Endothelial cell of umbilical vein (primary cell): ENCODE measurements around the gene NOP9. TPM values are rescaled to one million over a fixed set of nuclear protein-coding genes. Genes with fewer than 3 reads are reported as not detected.

ENCODE experiments used
- BruUV-seq: library from RNA; stranded (reverse); fragments of 400-500 nt; replicated peaks from 2 replicates; lab custom pipeline; 2021; lab: Mats Ljungman, UMichigan
- CTCF ChIA-PET: fragments of 300-600, 350-600 bp; sonication (Branson Sonifier 250); formaldehyde crosslinking; loops from one replicate; lab custom pipeline; 2021; ENCODE audit warnings: antibody characterized with exemption, inconsistent platforms; lab: Charles Lee
- POLR2A ChIA-PET: fragments of 300-600, 350-600 bp; sonication (Branson Sonifier 250); formaldehyde crosslinking; loops from one replicate; lab custom pipeline; 2021; ENCODE audit warnings: antibody characterized with exemption, inconsistent platforms; lab: Charles Lee
- DNase-seq: peaks from one replicate; pipeline ENCODE4 v3.0.0-alpha.2; 2011; ENCODE audit warnings: low read depth, low spot score
- FAIRE-seq: peaks from 2 replicates; lab custom pipeline; 2011; peaks lifted over from hg19 to GRCh38; lab: Jason Lieb, UNC
- H2AFZ ChIP-seq: 2 replicates; pipeline ENCODE4 v1.6.0; 2012; ENCODE audit warnings: low read depth, low read length, control low read depth, inconsistent platforms
- H3K27ac ChIP-seq: 2 replicates; pipeline ENCODE4 v1.5.1; 2011; ENCODE audit warnings: low read depth, mild to moderate bottlenecking, control low read depth, low read length, moderate library complexity; ENCODE audit not compliant: insufficient read depth
- H3K27me3 ChIP-seq, 2 experiments: 2 replicates each; pipeline versions ENCODE4 v1.6.0 to v1.6.1; 2011; ENCODE audit warnings: low read length in 2 of 2, mixed read lengths in 1 of 2; ENCODE audit not compliant: control insufficient read depth in 2 of 2, insufficient read depth in 2 of 2
- H3K36me3 ChIP-seq, 2 experiments: 2 replicates in 1 of 2; 3 replicates in 1 of 2; pipeline ENCODE4 v1.5.1; 2011; ENCODE audit warnings: low read length in 2 of 2, mild to moderate bottlenecking in 1 of 2, moderate library complexity in 1 of 2; ENCODE audit not compliant: control insufficient read depth in 2 of 2, insufficient read depth in 2 of 2; ENCODE audit errors: extremely low read depth in 1 of 2
- H3K4me1 ChIP-seq: 3 replicates; pipeline ENCODE4 v1.5.1; 2011; ENCODE audit warnings: mild to moderate bottlenecking, low read length; ENCODE audit not compliant: control insufficient read depth, insufficient read depth; ENCODE audit errors: extremely low read depth
- H3K4me2 ChIP-seq: 2 replicates; pipeline ENCODE4 v1.6.1; 2011; ENCODE audit warnings: low read length, control low read depth, mixed read lengths; ENCODE audit not compliant: insufficient read depth
- H3K4me3 ChIP-seq, 3 experiments: fragments of 200-600 bp in 1 of 3; sonication (generic), shearing (Covaris generic) in 1 of 3; replicated peaks in 1 of 3; 2 replicates each; pipeline ENCODE4 v1.5.1; 2011 to 2016; ENCODE audit warnings: control low read depth in 3 of 3, low read length in 3 of 3, mild to moderate bottlenecking in 2 of 3, inconsistent platforms in 1 of 3, low read depth in 1 of 3, moderate library complexity in 1 of 3; ENCODE audit not compliant: insufficient read depth in 1 of 3
- H3K79me2 ChIP-seq: 2 replicates; pipeline ENCODE4 v1.6.0; 2012; ENCODE audit warnings: low read length, inconsistent platforms; ENCODE audit not compliant: control insufficient read depth, insufficient read depth
- H3K9ac ChIP-seq: replicated peaks from 2 replicates; pipeline ENCODE3; 2011; ENCODE audit warnings: low read length, control low read depth; ENCODE audit not compliant: insufficient read depth; ENCODE audit errors: extremely low read depth
- H3K9me1 ChIP-seq: replicated peaks from 3 replicates; pipeline ENCODE4 v1.6.0; 2011; ENCODE audit warnings: mild to moderate bottlenecking, low read length; ENCODE audit not compliant: control insufficient read depth, insufficient read depth; ENCODE audit errors: extremely low read depth
- H3K9me3 ChIP-seq: replicated peaks from 2 replicates; pipeline ENCODE4 v1.5.1; 2012; ENCODE audit warnings: low read length, inconsistent platforms; ENCODE audit not compliant: control insufficient read depth, insufficient read depth
- H4K20me1 ChIP-seq: replicated peaks from 2 replicates; pipeline ENCODE3; 2011; ENCODE audit warnings: mild to moderate bottlenecking, low read length; ENCODE audit not compliant: control insufficient read depth, insufficient read depth; ENCODE audit errors: extremely low read depth
- EZH2 ChIP-seq: IDR thresholded peaks from 2 replicates; pipeline ENCODE4 v1.6.1; 2012; ENCODE audit warnings: borderline replicate concordance, low read depth, mild to moderate bottlenecking, moderate library complexity, low read length, inconsistent platforms; ENCODE audit not compliant: severe bottlenecking
- FOS ChIP-seq: IDR thresholded peaks from 2 replicates; pipeline ENCODE4 v1.6.1; 2011; ENCODE audit warnings: mild to moderate bottlenecking, low read length, moderate library complexity, borderline replicate concordance; ENCODE audit not compliant: insufficient read depth
- GATA2 ChIP-seq: IDR thresholded peaks from 2 replicates; pipeline ENCODE4 v1.7.0; 2011; ENCODE audit warnings: low read depth, mild to moderate bottlenecking, moderate library complexity, mixed read lengths, low read length; ENCODE audit not compliant: insufficient read length, insufficient read depth
- JUN ChIP-seq: IDR thresholded peaks from 2 replicates; pipeline ENCODE4 v1.6.1; 2011; ENCODE audit warnings: borderline replicate concordance, low read depth; ENCODE audit not compliant: insufficient read length, insufficient read depth
- MAX ChIP-seq: IDR thresholded peaks from 2 replicates; pipeline ENCODE4 v1.6.1; 2011; ENCODE audit not compliant: insufficient read depth, insufficient read length
- MYC ChIP-seq: IDR thresholded peaks from one replicate; pipeline ENCODE4 v1.6.1; 2011; ENCODE audit warnings: mild to moderate bottlenecking, low read depth, low read length
- POLR2A ChIP-seq: IDR thresholded peaks from 2 replicates; pipeline ENCODE4 v1.6.1; 2012; ENCODE audit warnings: low read depth, mild to moderate bottlenecking, control low read depth, low read length
- POLR2AphosphoS5 ChIP-seq: IDR thresholded peaks from 2 replicates; pipeline ENCODE4 v1.6.1; 2012; ENCODE audit warnings: low read depth, mild to moderate bottlenecking, control low read depth, low read length, moderate library complexity; ENCODE audit not compliant: insufficient read depth
- dilution Hi-C: fragments of 300-500 bp; cut with MboI; formaldehyde crosslinking; loops from one replicate; pipeline ENCODE4 v1.15.0; 2019; ENCODE audit warnings: low sequenced_read_pairs; ENCODE audit not compliant: extremely low pct_ligation_motif_present
- intact Hi-C: fragments of 100-400 bp; cut with micrococcal nuclease; formaldehyde crosslinking; loops from one replicate; pipeline ENCODE4 v1.10.0; 2022
- polyA plus RNA-seq, 4 experiments: library from polyadenylated mRNA; depleted of rRNA in 3 of 4; stranded (reverse) in 3 of 4; unstranded in 1 of 4; fragments of >200 nt; gene quantifications; 2 replicates each; pipeline versions ENCODE4 v1.2.1 to v1.2.3, GENCODE V29; 2011 to 2012; ENCODE audit warnings: missing spikeins in 1 of 4
- total RNA-seq: library from RNA; stranded (reverse); gene quantifications from 2 replicates; pipeline ENCODE4 v1.2.3, GENCODE V29; 2021
- TF ChIP-seq, protein P1 (sequence below), 2 donors: IDR thresholded peaks; 1 replicate in 1 of 2; 2 replicates in 1 of 2; pipeline ENCODE4 v1.5.1; 2011; ENCODE audit warnings: low read length in 2 of 2, mild to moderate bottlenecking in 2 of 2, moderate library complexity in 2 of 2, control low read depth in 1 of 2, inconsistent platforms in 1 of 2, low read depth in 1 of 2; ENCODE audit not compliant: insufficient read depth in 1 of 2; ENCODE audit errors: extremely low read depth in 1 of 2

The NOP9 gene
- total and polyA plus RNA-seq, 2 donors (not counting 3 experiments of a cell fraction or from before 2014, with no cell fraction given): 16.2 to 31.0 TPM

GRCh38 chr14:24292118-24292807 lies 7.4 kb upstream of the NOP9 start:
- Histone ChIP-seq H3K79me2 (no peaks in the 10 kb centered on the region), H3K9me3 (no peaks in the 10 kb centered on the region), H3K4me3 (no peak overlapping the region), H3K4me2 (no peak overlapping the region), H3K36me3 (peaks cover 5 to 19% of the 10 kb centered on the region in 2 experiments), H3K9ac (no peak overlapping the region), H3K27ac (no peak overlapping the region), H3K9me1 (no peaks in the 10 kb centered on the region), H2AFZ (no peak overlapping the region), H4K20me1 (no peaks in the 10 kb centered on the region), H3K27me3 (no peaks in the 10 kb centered on the region), H3K4me1 (peaks cover 8% of the 10 kb centered on the region)
- DNase-seq (no peak), FAIRE-seq (no peak)
- dilution Hi-C loops (no loop called here), intact Hi-C loops (no loop called here)
- TF ChIP-seq JUN (no peak), FOS (no peak), POLR2AphosphoS5 (no peak), EZH2 (no peak), MYC (no peak), MAX (no peak), POLR2A (no peak), GATA2 (no peak)
- TF ChIP-seq, protein P1, sequence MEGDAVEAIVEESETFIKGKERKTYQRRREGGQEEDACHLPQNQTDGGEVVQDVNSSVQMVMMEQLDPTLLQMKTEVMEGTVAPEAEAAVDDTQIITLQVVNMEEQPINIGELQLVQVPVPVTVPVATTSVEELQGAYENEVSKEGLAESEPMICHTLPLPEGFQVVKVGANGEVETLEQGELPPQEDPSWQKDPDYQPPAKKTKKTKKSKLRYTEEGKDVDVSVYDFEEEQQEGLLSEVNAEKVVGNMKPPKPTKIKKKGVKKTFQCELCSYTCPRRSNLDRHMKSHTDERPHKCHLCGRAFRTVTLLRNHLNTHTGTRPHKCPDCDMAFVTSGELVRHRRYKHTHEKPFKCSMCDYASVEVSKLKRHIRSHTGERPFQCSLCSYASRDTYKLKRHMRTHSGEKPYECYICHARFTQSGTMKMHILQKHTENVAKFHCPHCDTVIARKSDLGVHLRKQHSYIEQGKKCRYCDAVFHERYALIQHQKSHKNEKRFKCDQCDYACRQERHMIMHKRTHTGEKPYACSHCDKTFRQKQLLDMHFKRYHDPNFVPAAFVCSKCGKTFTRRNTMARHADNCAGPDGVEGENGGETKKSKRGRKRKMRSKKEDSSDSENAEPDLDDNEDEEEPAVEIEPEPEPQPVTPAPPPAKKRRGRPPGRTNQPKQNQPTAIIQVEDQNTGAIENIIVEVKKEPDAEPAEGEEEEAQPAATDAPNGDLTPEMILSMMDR (IDR thresholded peaks at IDR 0.05; ENCODE audit: extremely low read depth in 1 of 2, insufficient read depth in 1 of 2, low read depth in 1 of 2, low read length in 2 of 2): no peak
- CTCF ChIA-PET: interaction anchor here (0.6 to 1.9 kb wide), 6 partner anchors 10 to 111 kb away, joined by 3 to 13 read pairs (median 4); partner anchors contain the start of genes CIDEB, MDP1 and TINF2
- POLR2A ChIA-PET: no interaction called here
- no TSS peak for BruUV-seq
